ENCODE measurements around the gene POU6F2. TPM values are rescaled to one million over a fixed set of nuclear protein-coding genes. Genes with fewer than 3 reads are reported as not detected.
A peak's percentile ranks its signal among the peaks of the same experiment; 100 is the strongest.

Gene POU6F2
- total RNA-seq, 1 experiment from 2014 or later, result 2.9 TPM

- no peak for TF ChIP-seq ZBTB43 (CRISPR knock-in tag; IDR thresholded peaks at IDR 0.05)
Measured at GRCh38 chr7:38928506-38928905, 49.2 kb upstream of the POU6F2 start (continued).

GRCh38 chr7:38929460-38930171, 48.1 kb upstream of the POU6F2 start:
- DNase-seq (ENCODE audit: low spot score), result no peak
- H3K27ac Mint-ChIP-seq, result no peak overlapping the region
- H3K4me1 Mint-ChIP-seq, result peaks cover 22% of the 10 kb centered on the region
- CTCF ChIA-PET, result interaction anchor here (0.7 to 1.2 kb wide), 5 partner anchors 27 to 532 kb away, joined by 3 to 5 read pairs (median 3); no protein-coding TSS in a partner anchor
- POLR2A ChIA-PET, result interaction anchor here (0.7 kb wide), 2 partner anchors 27 to 190 kb away, joined by 4 read pairs; no protein-coding TSS in a partner anchor
- TF ChIP-seq TP53 (CRISPR knock-in tag; IDR thresholded peaks at IDR 0.05) (no peak), PRDM15 (CRISPR knock-in tag; IDR thresholded peaks at IDR 0.05) (no peak), ZNF281 (CRISPR knock-in tag; IDR thresholded peaks at IDR 0.05) (no peak)
- H3K9me3 Mint-ChIP-seq, result no peaks in the 10 kb centered on the region
- no peak overlapping the region for H3K4me3 Mint-ChIP-seq
- no peaks in the 10 kb centered on the region for H3K36me3 Mint-ChIP-seq
- peak; percentile 61 for ATAC-seq
- H3K27me3 Mint-ChIP-seq (ENCODE audit: low read depth), result no peaks in the 10 kb centered on the region

- no peak overlapping the region for H3K27ac Mint-ChIP-seq
- ATAC-seq (peak; percentile 84), DNase-seq (ENCODE audit: low spot score) (peak; percentile 82)
- no peaks in the 10 kb centered on the region for H3K27me3 Mint-ChIP-seq (ENCODE audit: low read depth)
- H3K9me3 Mint-ChIP-seq, result no peaks in the 10 kb centered on the region
- H3K4me1 Mint-ChIP-seq, result peaks cover 27% of the 10 kb centered on the region
- no peaks in the 10 kb centered on the region for H3K36me3 Mint-ChIP-seq
- TF ChIP-seq E2F4 (CRISPR knock-in tag; IDR thresholded peaks at IDR 0.05; ENCODE audit: borderline replicate concordance, low read depth) (no peak), CTCF (IDR thresholded peaks at IDR 0.05) (peak; percentile 85), PRRX2 (CRISPR knock-in tag; IDR thresholded peaks at IDR 0.05) (no peak), FOXP4 (CRISPR knock-in tag; IDR thresholded peaks at IDR 0.05) (peak; percentile 98), FOXK1 (CRISPR knock-in tag; IDR thresholded peaks at IDR 0.05) (0 out of 2 replicates have a peak, but pooled peaks have one; percentile 18)
- CTCF ChIA-PET, result interaction anchor here (0.6 to 1.3 kb wide), 9 partner anchors 15 to 531 kb away, joined by 3 to 8 read pairs (median 4); no protein-coding TSS in a partner anchor
- H3K4me3 Mint-ChIP-seq, result peak overlapping the region; percentile 50
- POLR2A ChIA-PET, result interaction anchor here (0.6 kb wide), 1 partner anchor 9 kb away, joined by 3 read pairs; no protein-coding TSS in a partner anchor
Measured at GRCh38 chr7:38932509-38933168, 45.1 kb upstream of the POU6F2 start.
